K562 (cell line): Measurements from ENCODE around the gene STIL. TPM values are rescaled to one million over a fixed set of nuclear protein-coding genes. Genes with fewer than 3 reads are reported as not detected.

Experiments
- CEBPB ChIP-seq: fragments of 450-650 bp; IDR thresholded peaks from 2 replicates; pipeline ENCODE4 v1.6.1; 2016; ENCODE audit warnings: missing genetic modification characterization, missing compliant biosample characterization
- DIDO1 ChIP-seq: fragments of 450-650 bp; IDR thresholded peaks from 2 replicates; pipeline ENCODE4 v1.6.1; 2016; ENCODE audit warnings: low read depth, missing biosample characterization, missing genetic modification characterization
- DLX4 ChIP-seq: fragments of 250-450 bp; sonication (Bioruptor Pico); IDR thresholded peaks from 2 replicates; pipeline ENCODE4 v1.6.1; 2021; ENCODE audit warnings: mild to moderate bottlenecking
- ELK3 ChIP-seq: fragments of 450-650 bp; formaldehyde crosslinking; IDR thresholded peaks from 2 replicates; pipeline ENCODE4 v1.4.0; 2020; ENCODE audit warnings: mild to moderate bottlenecking
- MEF2A ChIP-seq: IDR thresholded peaks from 2 replicates; pipeline ENCODE4 v1.6.1; 2011; ENCODE audit warnings: low read depth, mild to moderate bottlenecking, low read length, moderate library complexity; ENCODE audit not compliant: control insufficient read depth
- POLR2AphosphoS5 ChIP-seq: IDR thresholded peaks from 2 replicates; pipeline ENCODE4 v1.6.1; 2011; ENCODE audit warnings: mild to moderate bottlenecking, low read depth, low read length, moderate library complexity; ENCODE audit not compliant: control insufficient read depth, insufficient read depth
- TBP ChIP-seq: optimal IDR thresholded peaks from 2 replicates; pipeline ENCODE3; 2011; ENCODE audit warnings: low read depth, low read length, improper control_type of control experiment
- ZBTB9 ChIP-seq: fragments of 450-650 bp; formaldehyde crosslinking; IDR thresholded peaks from 2 replicates; pipeline ENCODE4 v1.4.0; 2020; ENCODE audit warnings: mild to moderate bottlenecking, moderate library complexity
- ZNF165 ChIP-seq: fragments of 250-450 bp; sonication (Bioruptor Pico); IDR thresholded peaks from 2 replicates; pipeline ENCODE4 v1.4.0; 2020; ENCODE audit warnings: borderline replicate concordance
- ZSCAN29 ChIP-seq: fragments of 450-650 bp; IDR thresholded peaks from 2 replicates; pipeline ENCODE4 v1.6.1; 2017
- polyA plus RNA-seq, 8 experiments: library from polyadenylated mRNA; depleted of rRNA in 4 of 8; stranded (reverse) in 5 of 8; unstranded in 3 of 8; fragments of >200 nt; fragmentation: Nextera tagmentation in 2 of 8; fragmentation: Illumina TruSeq in 1 of 8; extraction: Ambion mirVana in 2 of 8; extraction: Trizol in 1 of 8; gene quantifications; 2 replicates each; pipeline versions ENCODE4 v1.2.1 to v1.2.3, GENCODE V29; 2011 to 2014; ENCODE audit warnings: inconsistent platforms in 1 of 8, missing spikeins in 1 of 8
- total RNA-seq, 7 experiments: library from RNA; depleted of rRNA in 6 of 7; stranded (reverse); fragments of >200 nt in 6 of 7; fragmentation: Illumina TruSeq in 2 of 7; extraction: Trizol in 2 of 7; gene quantifications; 2 replicates each; pipeline versions ENCODE4 v1.2.1 to v1.2.3, GENCODE V29; 2011 to 2021; ENCODE audit warnings: low replicate concordance in 1 of 7

STIL gene
- total and polyA plus RNA-seq, 9 of the 15 experiments (the other 6 are each of a cell fraction or from before 2014, with no cell fraction given), result 10.5 to 77.4 (median 39.6) TPM

- TF ChIP-seq ELK3 (CRISPR knock-in tag) (no peak), ZNF165 (no peak), MEF2A (no peak), CEBPB (tag) (peak; percentile 28; the same call in 1 of the 2 replicates), ZBTB9 (no peak), ZSCAN29 (no peak), POLR2AphosphoS5 (no peak), DLX4 (no peak), TBP (no peak), DIDO1 (no peak)
Observed at GRCh38 chr1:47340227-47340626, 26.3 kb upstream of the STIL start (continued).
